Loucy (cell line): ENCODE data around the gene MYBPHL.
A peak's percentile ranks its signal among the peaks of the same experiment; 100 is the strongest.

Experiments used
- H2AFZ ChIP-seq: fragments of 200-600 bp; sonication (generic); 2 replicates; pipeline ENCODE4 v1.6.0; 2016; ENCODE audit warnings: antibody characterized with exemption, mild to moderate bottlenecking, low read length, moderate library complexity
- H3F3A ChIP-seq: fragments of 200-600 bp; 2 replicates; pipeline ENCODE4 v1.6.0; 2016; ENCODE audit warnings: antibody characterized with exemption, low read depth, mild to moderate bottlenecking
- H3K27me3 ChIP-seq: fragments of 200-600 bp; sonication (generic); 2 replicates; pipeline ENCODE4 v1.6.1; 2014; ENCODE audit warnings: low read length, mild to moderate bottlenecking; ENCODE audit not compliant: insufficient read depth, poor library complexity, severe bottlenecking
- H3K36me3 ChIP-seq: fragments of 200-600 bp; sonication (generic); 2 replicates; pipeline ENCODE4 v1.6.1; 2016; ENCODE audit warnings: low read length; ENCODE audit not compliant: insufficient read depth
- H3K4me1 ChIP-seq: fragments of 200-600 bp; sonication (generic); 2 replicates; pipeline ENCODE4 v1.5.1; 2014; ENCODE audit warnings: low read length, mild to moderate bottlenecking; ENCODE audit not compliant: insufficient read depth, poor library complexity, severe bottlenecking
- H3K4me2 ChIP-seq: fragments of 200-600 bp; sonication (generic); 2 replicates; pipeline ENCODE4 v1.6.0; 2014; ENCODE audit warnings: antibody characterized with exemption, low read length, low read depth, mild to moderate bottlenecking; ENCODE audit not compliant: poor library complexity, severe bottlenecking
- H3K4me3 ChIP-seq: fragments of 200-600 bp; sonication (generic); 2 replicates; pipeline ENCODE4 v1.5.1; 2014; ENCODE audit warnings: low read length, mild to moderate bottlenecking, mixed read lengths; ENCODE audit not compliant: poor library complexity, severe bottlenecking
- H3K79me2 ChIP-seq: fragments of 200-600 bp; sonication (generic); 2 replicates; pipeline ENCODE4 v1.6.1; 2014; ENCODE audit warnings: low read length; ENCODE audit not compliant: insufficient read depth
- H3K9ac ChIP-seq: fragments of 200-600 bp; sonication (generic); 2 replicates; pipeline ENCODE4 v1.6.0; 2014; ENCODE audit warnings: mild to moderate bottlenecking, low read depth, low read length, moderate library complexity; ENCODE audit not compliant: poor library complexity, severe bottlenecking
- H3K9me2 ChIP-seq: fragments of 200-600 bp; sonication (generic); replicated peaks from 2 replicates; pipeline ENCODE4 v1.6.1; 2016; ENCODE audit warnings: low read depth, low read length, mixed read lengths
- H3K9me3 ChIP-seq: fragments of 200-600 bp; sonication (generic); 2 replicates; pipeline ENCODE4 v1.6.1; 2014; ENCODE audit warnings: mild to moderate bottlenecking, antibody characterized with exemption, low read length, low read depth; ENCODE audit not compliant: insufficient read depth
- H4K20me1 ChIP-seq: fragments of 200-600 bp; sonication (generic); 2 replicates; pipeline ENCODE4 v1.6.0; 2014; ENCODE audit warnings: antibody characterized with exemption, low read length, mild to moderate bottlenecking; ENCODE audit not compliant: insufficient read depth, poor library complexity, severe bottlenecking
- CTCF ChIP-seq: fragments of 200-600 bp; sonication (generic); conservative IDR thresholded peaks from 2 replicates; pipeline ENCODE4 v1.5.1; 2014; ENCODE audit warnings: mild to moderate bottlenecking, antibody characterized with exemption, low read length
- EZH2phosphoT487 ChIP-seq: fragments of 200-600 bp; IDR thresholded peaks from 2 replicates; pipeline ENCODE4 v1.6.1; 2018; ENCODE audit warnings: antibody characterized with exemption, mild to moderate bottlenecking, moderate library complexity, borderline replicate concordance

MYBPHL gene

GRCh38 chr1:109283748-109284600 lies 22.8 kb downstream of the MYBPHL start:
- Histone ChIP-seq H3K4me3 (peak overlapping the region; percentile 86), H3K36me3 (no peaks in the 10 kb centered on the region), H3F3A (no peaks in the 10 kb centered on the region), H3K79me2 (peaks cover 35% of the 10 kb centered on the region), H3K9me2 (no peaks in the 10 kb centered on the region), H3K9me3 (no peaks in the 10 kb centered on the region), H3K9ac (peak overlapping the region; percentile 92), H4K20me1 (no peaks in the 10 kb centered on the region), H3K4me2 (peak overlapping the region; percentile 94), H3K27me3 (no peaks in the 10 kb centered on the region), H3K4me1 (peaks cover 38% of the 10 kb centered on the region), H2AFZ (peak overlapping the region; percentile 80; the same call in 1 of the 2 replicates)
- TF ChIP-seq CTCF (no peak), EZH2phosphoT487 (no peak)

GRCh38 chr1:109282952-109283747 lies 23.7 kb downstream of the MYBPHL start, which contains the start of gene PSRC1:
PSRC1 (minus strand) TSS chr1:109283145.
- no peak for TF ChIP-seq EZH2phosphoT487
- TF ChIP-seq CTCF: peak; percentile 48

GRCh38 chr1:109282497-109282951 lies 24.3 kb downstream of the MYBPHL start:
- TF ChIP-seq CTCF (no peak), EZH2phosphoT487 (no peak)
- H2AFZ ChIP-seq: peak overlapping the region; percentile 80
- H3K9me3 ChIP-seq: no peaks in the 10 kb centered on the region

More at GRCh38 chr1:109282952-109283747, 23.7 kb downstream of the MYBPHL start, which contains the start of gene PSRC1:
- H3K9me2 ChIP-seq: no peaks in the 10 kb centered on the region
- H3K9me3 ChIP-seq: no peaks in the 10 kb centered on the region
- peak within 1 kb of the TSS; percentile 86 for H3K4me3 ChIP-seq
- H4K20me1 ChIP-seq: no peaks in the 10 kb centered on the region
- peak within 1 kb of the TSS; percentile 92 for H3K9ac ChIP-seq
- peaks cover 38% of the 10 kb centered on the region for H3K4me1 ChIP-seq
- peak within 1 kb of the TSS; percentile 80 for H2AFZ ChIP-seq
- no peaks in the 10 kb centered on the region for H3K36me3 ChIP-seq
- no peaks in the 10 kb centered on the region for H3K27me3 ChIP-seq
- H3K79me2 ChIP-seq: peaks cover 35% of the 10 kb centered on the region
- H3F3A ChIP-seq: no peaks in the 10 kb centered on the region
- peak within 1 kb of the TSS; percentile 94 for H3K4me2 ChIP-seq

More at GRCh38 chr1:109282497-109282951, 24.3 kb downstream of the MYBPHL start:
- no peaks in the 10 kb centered on the region for H4K20me1 ChIP-seq
- H3K4me2 ChIP-seq: peak overlapping the region; percentile 94
- H3K27me3 ChIP-seq: no peaks in the 10 kb centered on the region
- no peaks in the 10 kb centered on the region for H3K36me3 ChIP-seq
- H3K4me3 ChIP-seq: peak overlapping the region; percentile 86
- no peaks in the 10 kb centered on the region for H3K9me2 ChIP-seq
- H3K9ac ChIP-seq: peak overlapping the region; percentile 92
- H3K79me2 ChIP-seq: peaks cover 35% of the 10 kb centered on the region
- H3K4me1 ChIP-seq: peaks cover 38% of the 10 kb centered on the region
- H3F3A ChIP-seq: no peaks in the 10 kb centered on the region
